Islet precursor cell (in vitro differentiated cells): Measurements from ENCODE around the gene GPR137.
"Not testable (repeated sequence)": the region's sequence is repeated elsewhere in the genome, so short reads cannot be mapped to it uniquely, and the experiment has no call there.

Source experiments
- DNase-seq: peaks from one replicate; pipeline ENCODE4 v3.0.0-alpha.2; 2018

The GPR137 gene

GRCh38 chr11:64284962-64285884 is at the start of gene GPR137:
GPR137 (plus strand) TSS chr11:64285848; CDS start chr11:64286525, 677 bp downstream.
- DNase-seq, result peak; percentile 83

- DNase-seq, result no peak
These were observed 48.1 kb upstream of the GPR137 start for GRCh38 chr11:64237484-64237951.

GRCh38 chr11:64238076-64238475 is 47.6 kb upstream of the GPR137 start:
- DNase-seq, result no peak

GRCh38 chr11:64238999-64239398 is 46.6 kb upstream of the GPR137 start:
- no peak for DNase-seq

GRCh38 chr11:64239662-64240434 is 45.8 kb upstream of the GPR137 start:
- DNase-seq, result no peak

GRCh38 chr11:64240435-64241240 is 45.0 kb upstream of the GPR137 start, which contains the start of gene FKBP2:
FKBP2 (plus strand) TSS chr11:64241095; CDS start chr11:64242388, 1,293 bp downstream.
- peak; percentile 99 for DNase-seq

- peak; percentile 100 for DNase-seq
These were observed 44.5 kb upstream of the GPR137 start for GRCh38 chr11:64241241-64241490.

GRCh38 chr11:64241491-64242374 is 43.9 kb upstream of the GPR137 start:
- DNase-seq, result peak; percentile 79

GRCh38 chr11:64243236-64243854 is 42.3 kb upstream of the GPR137 start:
- no peak for DNase-seq

- DNase-seq, result no peak
These were observed 41.5 kb upstream of the GPR137 start for GRCh38 chr11:64244107-64244506.

- no peak for DNase-seq
These were observed 40.7 kb upstream of the GPR137 start for GRCh38 chr11:64244966-64245365.

- DNase-seq, result no peak
These were observed 40.2 kb upstream of the GPR137 start for GRCh38 chr11:64245401-64245796.

GRCh38 chr11:64245797-64246620 is 39.6 kb upstream of the GPR137 start:
- peak; percentile 98 for DNase-seq

GRCh38 chr11:64246621-64246870 is 39.1 kb upstream of the GPR137 start:
- DNase-seq, result not testable (repeated sequence)

GRCh38 chr11:64246871-64247728 is 38.5 kb upstream of the GPR137 start, which contains the start of gene PPP1R14B:
PPP1R14B (minus strand) TSS chr11:64246943; CDS start chr11:64246673, 270 bp downstream.
- DNase-seq, result peak; percentile 95

- no peak for DNase-seq
These were observed 37.7 kb upstream of the GPR137 start for GRCh38 chr11:64247729-64248531.

- no peak for DNase-seq
These were observed 37.1 kb upstream of the GPR137 start for GRCh38 chr11:64248578-64248977.

GRCh38 chr11:64249038-64249437 is 36.6 kb upstream of the GPR137 start:
- DNase-seq, result no peak
